ENCODE data around the gene MED4. TPM values are rescaled to one million over a fixed set of nuclear protein-coding genes. Genes with fewer than 3 reads are reported as not detected.
"Not testable (repeated sequence)": the region's sequence is repeated elsewhere in the genome, so short reads cannot be mapped to it uniquely, and the experiment has no call there.

Gene MED4
- total RNA-seq, 1 donor from 2014 or later: 39.6 TPM

DNA sequence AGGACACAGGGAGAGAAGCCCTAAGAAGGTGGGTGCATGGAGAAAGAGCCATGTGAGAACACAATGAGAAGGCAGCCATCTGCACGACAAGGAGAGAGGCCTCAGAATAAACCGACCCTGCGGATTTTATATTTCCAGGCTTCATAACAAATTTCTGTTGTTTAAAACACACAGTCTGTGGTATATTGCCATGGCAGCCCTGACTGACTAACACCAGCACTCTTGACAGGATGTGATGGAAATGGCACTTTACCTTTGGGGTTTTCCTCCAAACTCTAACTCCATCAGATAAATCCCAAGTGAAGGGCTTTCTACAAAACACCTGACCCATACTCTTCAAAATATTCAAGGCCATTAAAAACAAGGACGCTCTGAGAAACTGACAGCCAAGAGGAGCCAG lies 13.2 kb upstream of the MED4 start:
- DNase-seq (ENCODE audit: low spot score): no peak
- intact Hi-C loops (cut with DNase I): no loop called here

DNA sequence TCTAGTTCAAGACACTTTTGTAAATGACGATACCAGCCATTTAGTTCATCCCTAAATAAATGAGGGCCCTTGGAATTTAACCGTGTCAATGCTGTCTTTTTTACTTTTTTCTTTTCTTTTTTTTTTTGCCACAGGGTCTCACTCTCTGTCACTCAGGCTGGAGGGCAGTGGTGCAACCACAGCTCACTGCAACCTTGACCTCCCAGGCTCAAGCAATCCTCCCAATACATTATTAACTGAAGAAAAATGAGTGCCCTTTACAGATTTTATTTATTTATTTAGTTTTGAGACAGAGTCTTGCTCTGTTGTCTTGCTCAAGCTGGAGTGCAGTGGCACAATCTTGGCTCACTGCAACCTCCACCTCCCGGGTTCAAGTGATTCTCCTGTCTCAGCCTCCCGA lies 2.9 kb upstream of the MED4 start:
- intact Hi-C loops (cut with DNase I): loop anchor here (10.0 kb wide), 2 partner anchors 137 to 207 kb away; partner anchors contain the start of genes ITM2B and RB1
- no peak for DNase-seq (ENCODE audit: low spot score)

DNA sequence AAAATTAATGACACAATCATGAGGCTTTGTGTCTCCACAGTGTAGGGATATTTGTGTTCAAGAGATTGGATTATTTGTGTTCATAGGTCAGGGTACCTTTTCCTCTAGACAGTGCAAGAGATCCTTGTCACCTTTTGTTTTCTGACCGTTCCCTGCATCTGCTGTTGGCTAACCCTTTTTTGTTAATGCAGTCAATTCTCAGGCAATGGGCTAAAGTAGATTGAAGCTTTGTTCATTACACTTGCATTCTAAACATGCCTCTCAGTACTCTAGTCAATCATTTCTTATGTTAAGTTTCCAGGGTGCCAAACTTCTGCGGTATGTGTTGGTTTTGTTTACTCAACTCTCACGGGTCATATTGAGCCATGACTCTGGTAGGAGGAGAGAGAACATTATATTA lies 1.8 kb upstream of the MED4 start:
- no peak for DNase-seq (ENCODE audit: low spot score)
- intact Hi-C loops (cut with DNase I): loop anchor here (10.0 kb wide), 2 partner anchors 138 to 208 kb away; partner anchors contain the start of genes ITM2B and RB1

DNA sequence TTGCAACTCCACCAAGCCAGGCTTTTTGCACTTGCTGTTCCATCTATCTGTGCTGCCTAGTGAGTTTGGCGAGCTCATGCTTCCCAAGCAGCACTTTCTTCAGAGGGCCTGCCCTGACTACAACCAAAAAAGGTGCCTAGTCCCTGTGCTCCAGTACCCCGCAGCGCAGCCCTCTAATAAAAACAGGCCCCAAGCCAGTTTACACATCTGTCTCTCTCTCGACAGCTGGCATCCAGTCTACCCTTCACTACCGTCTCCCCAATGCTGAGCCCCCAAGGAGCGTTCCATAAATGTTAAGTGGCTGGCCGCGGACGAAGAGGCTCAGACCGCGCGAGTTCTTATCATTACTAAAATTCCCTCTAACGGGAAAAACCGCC lies 512 bp downstream of the MED4 start:
- intact Hi-C loops (cut with DNase I): loop anchor here (10.0 kb wide), 2 partner anchors 140 to 210 kb away; partner anchors contain the start of genes ITM2B and RB1
- no peak for DNase-seq (ENCODE audit: low spot score)

DNA sequence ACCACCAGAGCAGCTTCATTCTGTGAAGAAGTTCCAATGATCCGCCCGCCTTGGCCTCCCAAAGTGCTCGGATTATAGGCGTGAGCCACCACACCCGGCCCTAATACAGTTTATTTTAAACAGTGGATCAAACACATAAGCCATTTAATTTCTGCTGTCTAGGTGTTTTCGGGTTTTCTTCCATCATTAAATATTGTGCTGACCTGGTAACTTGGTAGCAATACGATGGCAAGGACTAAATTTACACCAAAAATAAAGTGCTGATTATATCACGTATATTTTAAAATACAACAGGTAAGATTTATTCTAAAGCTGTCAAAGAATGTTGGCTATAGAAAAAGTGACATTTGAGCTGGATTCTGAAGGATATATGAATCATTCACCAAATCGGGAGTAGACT lies 1.3 kb downstream of the MED4 start:
- intact Hi-C loops (cut with DNase I): loop anchor here (10.0 kb wide), 2 partner anchors 141 to 211 kb away; partner anchors contain the start of genes ITM2B and RB1
- DNase-seq (ENCODE audit: low spot score): no peak

DNA sequence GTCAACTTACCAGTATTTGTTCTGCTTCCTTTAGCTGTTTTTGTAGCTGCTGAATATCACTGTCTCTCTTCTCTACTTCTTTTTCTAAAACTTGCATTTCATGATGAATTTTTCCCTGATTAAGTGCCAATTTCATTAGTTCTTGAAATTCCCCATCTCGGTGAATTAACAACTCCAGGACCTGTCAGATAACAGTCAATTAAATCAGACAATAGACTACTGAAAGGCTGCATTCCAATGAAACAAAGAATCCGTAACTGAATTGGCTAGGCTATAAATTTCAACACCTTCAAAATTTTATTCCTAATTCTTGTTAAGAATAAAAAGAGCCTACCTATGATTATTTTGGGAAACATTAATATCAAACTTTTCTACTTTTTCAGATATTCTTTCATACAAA lies 8.6 kb downstream of the MED4 start:
- intact Hi-C loops (cut with DNase I): no loop called here
- no peak for DNase-seq (ENCODE audit: low spot score)

DNA sequence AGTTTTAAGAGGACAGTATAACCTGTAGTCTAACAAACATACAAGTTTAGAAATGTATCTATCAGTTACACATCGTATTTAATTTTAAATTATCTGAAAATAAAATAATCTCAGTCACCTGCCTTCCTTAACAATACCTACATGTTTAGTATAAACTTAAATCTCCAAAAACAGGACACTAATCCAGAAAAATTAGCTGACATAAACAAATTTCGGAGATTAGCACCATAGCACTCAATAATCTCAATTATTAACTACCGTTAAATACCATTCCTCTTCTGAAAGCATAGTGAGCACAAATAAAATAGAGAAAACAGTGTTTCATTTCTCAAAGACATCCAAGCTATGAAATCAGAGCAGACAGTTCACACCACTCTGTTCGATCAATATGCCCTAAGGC lies 13.2 kb downstream of the MED4 start:
- no peak for DNase-seq (ENCODE audit: low spot score)

DNA sequence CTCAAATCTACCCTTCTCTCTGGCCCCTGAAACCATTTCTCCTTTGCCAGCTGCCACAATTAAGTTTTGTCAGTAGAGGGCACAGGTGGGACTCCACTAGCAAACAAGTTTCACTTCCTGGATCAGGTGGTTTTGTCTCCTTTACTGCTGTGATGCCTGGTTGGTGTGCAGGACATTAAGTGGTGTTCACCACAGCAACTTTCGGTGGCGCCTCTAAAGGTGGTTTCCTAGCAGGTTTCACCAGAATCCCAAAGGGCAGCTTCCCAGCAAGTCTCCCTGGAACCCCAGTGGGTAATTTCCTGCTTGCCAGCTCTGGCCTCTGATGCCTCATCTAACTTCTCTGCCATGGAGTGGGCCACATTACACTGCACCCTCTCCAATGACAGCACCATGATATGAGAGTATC lies 16.6 kb downstream of the MED4 start:
- intact Hi-C loops (cut with DNase I): no loop called here

More for the DNA sequence above, 13.2 kb downstream of the MED4 start:
- intact Hi-C loops (cut with DNase I): no loop called here

DNA sequence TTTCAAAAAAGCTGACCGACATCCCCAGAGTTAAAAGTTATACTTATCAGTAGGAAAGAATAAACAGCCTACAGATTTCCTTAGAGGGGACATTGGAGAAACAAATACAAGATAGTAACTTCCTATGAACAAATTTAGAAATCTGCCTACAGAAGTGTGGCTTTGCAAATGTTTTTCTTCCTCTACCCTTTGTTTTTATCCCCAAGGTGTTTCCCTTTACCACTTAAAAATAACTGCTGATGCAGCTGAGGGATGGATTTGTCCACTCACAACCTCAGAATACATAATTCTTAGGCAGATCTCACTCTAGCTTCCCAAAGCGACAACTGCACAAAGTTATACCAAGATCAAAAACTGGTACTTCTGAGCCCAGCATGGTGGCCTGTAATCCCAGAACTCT lies 20.9 kb downstream of the MED4 start:
- intact Hi-C loops (cut with DNase I): no loop called here
- no peak for DNase-seq (ENCODE audit: low spot score)

More for the DNA sequence above, 16.6 kb downstream of the MED4 start:
- DNase-seq (ENCODE audit: low spot score): no peak

DNA sequence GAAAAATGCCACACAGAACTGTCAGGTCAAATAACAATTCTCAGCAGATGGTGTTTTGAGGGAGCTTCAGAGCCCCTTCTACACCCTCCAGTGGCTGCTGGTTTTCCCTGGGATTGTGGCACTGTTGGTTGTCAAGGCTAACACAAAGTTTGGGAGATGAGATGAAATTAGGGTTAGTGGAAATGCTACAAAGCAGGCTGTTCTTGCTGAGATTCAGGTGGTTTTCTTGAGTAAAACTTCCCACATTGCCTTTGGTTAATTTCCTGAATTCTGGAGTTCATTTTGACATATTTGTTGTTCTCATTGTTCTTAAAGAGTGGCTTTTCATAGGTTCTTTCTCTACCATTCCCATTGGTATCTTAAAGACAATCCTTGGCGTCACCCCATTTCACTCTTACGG lies 22.1 kb downstream of the MED4 start:
- intact Hi-C loops (cut with DNase I): no loop called here
- DNase-seq (ENCODE audit: low spot score): no peak

DNA sequence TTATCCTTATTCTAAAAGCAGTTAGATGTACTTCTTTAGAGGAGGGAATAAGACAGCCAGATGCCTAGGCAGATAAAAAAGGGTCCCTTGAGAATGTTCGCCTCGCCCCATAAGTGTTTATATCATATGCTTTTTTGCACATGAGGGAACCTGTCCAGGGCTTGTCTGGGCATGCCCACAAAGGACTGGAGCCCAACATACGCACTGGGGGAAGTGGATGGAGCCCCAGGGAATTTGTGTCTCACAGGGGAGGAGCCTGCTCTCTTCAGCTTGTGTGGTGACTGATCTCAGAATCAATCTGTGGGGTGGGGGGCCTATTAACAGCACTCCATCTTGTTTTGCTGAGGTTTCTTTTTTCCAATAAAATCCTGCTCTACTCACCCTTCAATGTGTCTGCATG lies 22.6 kb downstream of the MED4 start:
- intact Hi-C loops (cut with DNase I): no loop called here
- no peak for DNase-seq (ENCODE audit: low spot score)

DNA sequence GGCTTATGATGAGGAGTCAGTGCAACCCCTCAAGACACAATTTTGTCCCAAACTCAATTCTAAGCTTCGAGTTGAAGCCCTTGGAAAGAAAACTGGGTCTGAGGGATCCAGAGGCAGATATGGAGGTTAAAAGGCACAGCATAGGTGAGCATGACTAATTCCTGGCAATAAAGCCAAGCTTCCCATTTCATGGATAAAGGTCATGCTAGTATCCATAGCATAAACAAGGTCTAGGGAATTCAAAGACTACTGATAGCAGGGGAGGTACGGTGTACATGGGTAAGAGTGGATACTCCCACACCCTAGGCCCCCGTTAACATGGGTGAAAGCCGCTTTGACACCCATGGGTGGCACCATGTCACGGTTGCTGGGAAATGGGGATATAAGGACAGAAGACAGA lies 24.0 kb downstream of the MED4 start:
- intact Hi-C loops (cut with DNase I): no loop called here
- no peak for DNase-seq (ENCODE audit: low spot score)

DNA sequence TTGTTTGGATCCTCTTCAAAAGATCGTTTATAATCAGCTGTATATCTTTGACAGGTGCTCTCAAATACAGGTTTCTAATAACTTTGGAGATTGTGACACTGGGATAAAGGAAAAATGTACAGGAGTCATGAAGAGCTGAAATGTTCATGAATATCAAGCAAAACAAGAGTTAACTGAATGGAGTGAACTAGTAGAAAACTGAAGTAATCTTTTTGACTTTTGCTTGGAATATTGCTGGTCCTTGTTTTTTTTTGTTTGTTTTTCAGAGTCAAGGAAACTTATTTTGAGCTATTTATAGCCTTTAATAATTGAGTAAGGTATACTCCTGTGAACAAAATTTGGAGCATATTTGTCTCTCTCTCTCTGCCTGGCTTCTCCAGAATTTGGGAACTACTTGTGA lies 25.3 kb downstream of the MED4 start:
- no peak for DNase-seq (ENCODE audit: low spot score)
- intact Hi-C loops (cut with DNase I): no loop called here

DNA sequence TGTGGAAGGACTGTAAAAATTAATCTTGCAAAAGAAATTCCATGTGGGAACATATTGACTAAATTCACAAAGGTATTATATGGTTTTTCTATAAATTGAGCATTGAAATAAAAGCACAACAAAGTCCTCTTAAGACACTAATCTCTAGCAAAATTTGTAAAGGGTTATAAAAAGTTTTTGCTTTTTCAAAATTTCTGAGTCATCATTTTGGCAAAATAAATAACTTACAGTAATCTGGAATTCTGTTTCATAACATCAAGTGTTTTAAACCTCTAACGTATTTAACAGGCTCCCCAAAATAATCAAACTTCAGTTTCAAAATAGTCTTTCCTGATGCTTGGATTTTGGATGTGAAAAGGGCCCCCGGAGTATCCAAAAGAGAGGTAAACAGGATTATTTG lies 26.0 kb downstream of the MED4 start:
- intact Hi-C loops (cut with DNase I): no loop called here
- no peak for DNase-seq (ENCODE audit: low spot score)

DNA sequence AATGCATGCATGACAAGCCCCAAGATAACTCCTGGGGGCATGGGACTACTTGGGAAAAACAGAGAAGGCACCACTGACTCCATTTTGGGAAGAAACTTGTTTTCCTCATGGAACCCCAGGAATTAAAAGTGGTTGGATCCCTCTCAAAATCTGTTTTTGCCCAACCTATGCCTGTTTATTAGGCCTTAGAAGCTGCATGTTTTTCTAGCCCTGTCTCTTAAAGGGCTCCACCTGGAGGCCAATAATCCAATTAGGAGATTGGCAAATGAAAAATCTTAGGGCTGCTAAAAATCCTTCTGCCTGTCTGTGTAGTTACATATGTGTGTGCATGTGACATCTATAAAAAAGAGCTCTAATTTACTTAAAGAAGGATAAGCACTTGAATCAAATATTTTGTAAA lies 26.9 kb downstream of the MED4 start:
- intact Hi-C loops (cut with DNase I): no loop called here
- no peak for DNase-seq (ENCODE audit: low spot score)

DNA sequence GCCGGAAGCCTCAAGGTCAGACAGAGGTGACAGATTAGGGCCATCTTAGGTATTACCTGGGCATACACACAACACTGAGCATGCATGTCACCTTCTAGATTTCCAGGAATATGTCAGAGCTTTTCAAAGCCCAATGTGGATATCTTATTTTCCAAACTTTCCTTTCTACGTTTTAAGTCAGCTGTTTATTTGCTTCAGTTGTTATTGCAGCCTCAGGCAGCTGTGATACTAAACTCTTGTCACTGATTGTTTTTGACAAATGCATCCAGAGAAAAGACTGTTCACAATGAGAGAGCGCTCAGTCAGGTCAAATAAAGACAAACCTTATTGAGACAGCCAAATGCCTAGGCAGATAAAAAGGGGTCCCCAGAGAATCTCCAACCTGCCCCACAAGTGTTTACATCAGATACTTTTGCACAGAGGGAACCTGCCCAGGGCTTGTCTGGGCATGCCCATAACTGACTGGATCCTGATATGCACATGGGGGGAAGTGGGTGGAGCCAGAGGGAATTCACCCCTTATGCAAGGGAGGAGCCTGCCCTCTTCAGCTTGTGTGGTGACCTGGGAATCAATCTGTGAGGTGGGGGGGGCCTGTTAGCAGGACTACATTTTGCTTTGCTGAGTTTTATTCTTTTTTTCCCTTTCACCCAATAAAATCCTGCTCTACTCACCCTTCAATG lies 28.5 kb downstream of the MED4 start:
- DNase-seq (ENCODE audit: low spot score): no peak
- intact Hi-C loops (cut with DNase I): no loop called here

DNA sequence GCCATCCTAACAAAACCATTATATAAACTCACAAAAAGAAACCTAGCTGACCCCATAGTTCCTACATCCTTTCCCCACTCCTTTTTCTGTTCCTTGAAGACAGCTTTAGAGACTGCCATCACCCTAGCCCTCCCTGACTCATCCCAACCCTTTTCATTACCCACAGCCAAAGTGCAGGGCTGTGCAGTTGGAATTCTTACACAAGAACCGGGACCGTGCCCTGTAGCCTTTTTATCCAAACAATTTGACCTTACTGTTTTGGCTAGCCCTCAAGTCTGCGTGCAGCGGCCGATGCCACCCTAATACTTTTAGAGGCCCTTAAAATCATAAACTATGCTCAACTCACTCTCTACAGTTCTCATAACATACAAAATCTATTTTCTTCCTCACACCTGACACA lies 35.0 kb downstream of the MED4 start:
- DNase-seq (ENCODE audit: low spot score); intact Hi-C loops (cut with DNase I): not testable (repeated sequence)

DNA sequence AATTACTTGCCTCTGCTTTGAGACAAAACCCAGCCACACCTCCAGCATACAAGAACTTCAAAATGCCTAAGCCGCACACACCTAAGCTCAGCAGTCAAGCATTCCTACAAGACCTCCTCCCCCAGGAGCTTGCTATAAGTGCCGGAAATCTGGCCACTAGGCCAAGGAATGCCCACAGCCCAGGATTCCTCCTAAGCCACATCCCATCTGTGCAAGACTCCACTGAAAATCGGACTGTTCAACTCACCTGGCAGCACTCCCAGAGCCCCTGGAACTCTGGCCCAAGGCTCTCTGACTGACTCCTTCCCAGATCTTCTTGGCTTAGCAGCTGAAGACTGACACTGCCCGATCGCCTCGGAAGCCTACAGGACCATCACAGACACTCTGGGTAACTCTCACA lies 36.4 kb downstream of the MED4 start:
- intact Hi-C loops (cut with DNase I): not testable (repeated sequence)

DNA sequence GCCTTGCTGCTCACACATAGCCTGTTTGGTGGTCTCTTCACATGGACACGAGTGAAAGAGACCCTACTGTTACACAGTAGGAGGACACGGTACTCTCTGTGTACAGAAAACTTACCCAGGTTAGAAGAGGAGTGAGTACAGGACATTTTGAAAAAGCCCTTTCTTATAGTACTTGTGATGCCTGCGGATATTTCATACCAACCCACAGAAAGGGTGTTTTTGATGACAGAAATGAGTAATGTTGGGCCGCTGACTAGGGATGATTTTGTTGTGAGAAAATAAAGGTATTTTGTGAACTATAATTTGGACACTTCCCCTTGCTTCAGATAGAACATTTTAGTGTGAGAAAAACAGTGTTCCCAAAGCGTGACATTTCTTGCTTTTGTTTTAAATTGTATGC lies 39.2 kb downstream of the MED4 start:
- DNase-seq (ENCODE audit: low spot score): no peak
- intact Hi-C loops (cut with DNase I): no loop called here

More for the DNA sequence above, 36.4 kb downstream of the MED4 start:
- DNase-seq (ENCODE audit: low spot score): not testable (repeated sequence)

DNA sequence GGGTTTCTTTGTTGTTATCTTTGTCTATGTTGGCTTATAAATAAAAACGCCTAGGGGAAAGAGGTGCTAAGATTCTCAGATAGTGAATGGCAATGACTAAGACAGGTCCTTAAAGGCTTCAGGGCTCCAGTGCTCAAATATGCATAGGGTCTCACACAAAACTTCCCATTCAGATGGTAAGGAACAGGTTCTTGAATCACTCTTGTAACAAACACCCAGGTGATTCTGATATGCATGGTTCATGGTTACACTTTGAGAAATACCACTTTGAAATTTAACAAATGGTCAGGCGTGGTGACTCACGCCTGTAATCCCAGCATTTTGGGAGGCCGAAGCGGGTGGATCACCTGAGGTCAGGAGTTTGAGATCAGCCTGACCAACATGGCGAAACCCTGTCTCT lies 40.3 kb downstream of the MED4 start:
- no peak for DNase-seq (ENCODE audit: low spot score)
- intact Hi-C loops (cut with DNase I): no loop called here

DNA sequence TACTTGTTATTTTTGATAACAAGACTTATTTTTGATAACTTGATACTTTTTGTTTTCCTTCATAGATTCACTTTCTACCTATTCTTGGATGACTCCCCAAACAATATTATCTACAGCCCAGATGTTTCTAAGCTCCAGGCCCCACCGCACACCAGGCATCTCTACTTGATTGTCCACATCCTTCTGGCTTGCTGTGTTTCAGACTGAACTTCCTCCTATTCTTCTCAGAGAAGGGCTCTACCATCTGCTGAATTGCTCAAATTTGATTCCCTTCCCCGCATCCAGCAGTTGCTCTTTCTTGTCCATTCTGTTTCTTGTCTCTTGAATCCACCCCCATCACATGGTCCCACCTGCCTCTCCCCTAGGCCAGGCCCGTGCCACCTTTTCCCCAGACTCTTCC lies 44.4 kb downstream of the MED4 start:
- no peak for DNase-seq (ENCODE audit: low spot score)

More for the DNA sequence above, 44.4 kb downstream of the MED4 start:
- intact Hi-C loops (cut with DNase I): no loop called here

Measured in cardiac septum (tissue), 1 donor.